HG03354 (cell line): ENCODE data around the gene A1BG.
A peak's percentile ranks its signal among the peaks of the same experiment; 100 is the strongest.
"Not testable (repeated sequence)": the region's sequence is repeated elsewhere in the genome, so short reads cannot be mapped to it uniquely, and the experiment has no call there.

Experiments used
- ATAC-seq: cut with Tn5 transposase; IDR thresholded peaks from one replicate; pipeline ENCODE4 v1.9.1; 2021; ENCODE audit warnings: mild to moderate bottlenecking; ENCODE audit not compliant: unreplicated experiment, poor library complexity, severe bottlenecking

Gene A1BG

GRCh38 chr19:58362272-58362994 lies 9.1 kb upstream of the A1BG start, which contains the start of gene ZNF497:
ZNF497 (minus strand) TSS chr19:58362751; CDS start chr19:58357635, 5,116 bp downstream.
- ATAC-seq: peak; percentile 84

DNA sequence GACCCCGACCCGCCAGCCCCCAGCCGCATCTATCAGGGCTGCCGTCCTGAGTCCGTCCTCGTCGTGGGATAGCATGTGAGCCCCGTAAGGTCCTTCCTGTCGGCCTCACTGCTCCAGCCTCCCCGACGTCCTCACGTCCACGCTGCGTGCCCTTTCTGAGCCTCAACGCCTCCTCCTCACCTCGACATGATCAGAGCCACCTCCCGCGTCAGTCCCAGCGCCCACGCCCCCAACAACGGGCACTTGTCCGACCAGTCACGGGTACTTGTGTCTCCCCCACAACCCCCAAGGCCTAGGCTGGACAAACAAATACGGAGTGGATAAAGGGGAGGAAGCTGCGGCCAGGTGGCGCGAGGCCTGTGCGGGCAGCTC lies 8.6 kb upstream of the A1BG start:
- ATAC-seq: peak; percentile 17

- ATAC-seq: no peak
These were observed 4.3 kb upstream of the A1BG start for GRCh38 chr19:58357481-58358145.

GRCh38 chr19:58356766-58357480 lies 3.6 kb upstream of the A1BG start:
- ATAC-seq: no peak

- no peak for ATAC-seq
These were observed 2.8 kb upstream of the A1BG start for GRCh38 chr19:58355908-58356765.

- ATAC-seq: no peak
These were observed 2.0 kb upstream of the A1BG start for GRCh38 chr19:58355215-58355796.

GRCh38 chr19:58354478-58355030 lies 1.3 kb upstream of the A1BG start:
- ATAC-seq: no peak

DNA sequence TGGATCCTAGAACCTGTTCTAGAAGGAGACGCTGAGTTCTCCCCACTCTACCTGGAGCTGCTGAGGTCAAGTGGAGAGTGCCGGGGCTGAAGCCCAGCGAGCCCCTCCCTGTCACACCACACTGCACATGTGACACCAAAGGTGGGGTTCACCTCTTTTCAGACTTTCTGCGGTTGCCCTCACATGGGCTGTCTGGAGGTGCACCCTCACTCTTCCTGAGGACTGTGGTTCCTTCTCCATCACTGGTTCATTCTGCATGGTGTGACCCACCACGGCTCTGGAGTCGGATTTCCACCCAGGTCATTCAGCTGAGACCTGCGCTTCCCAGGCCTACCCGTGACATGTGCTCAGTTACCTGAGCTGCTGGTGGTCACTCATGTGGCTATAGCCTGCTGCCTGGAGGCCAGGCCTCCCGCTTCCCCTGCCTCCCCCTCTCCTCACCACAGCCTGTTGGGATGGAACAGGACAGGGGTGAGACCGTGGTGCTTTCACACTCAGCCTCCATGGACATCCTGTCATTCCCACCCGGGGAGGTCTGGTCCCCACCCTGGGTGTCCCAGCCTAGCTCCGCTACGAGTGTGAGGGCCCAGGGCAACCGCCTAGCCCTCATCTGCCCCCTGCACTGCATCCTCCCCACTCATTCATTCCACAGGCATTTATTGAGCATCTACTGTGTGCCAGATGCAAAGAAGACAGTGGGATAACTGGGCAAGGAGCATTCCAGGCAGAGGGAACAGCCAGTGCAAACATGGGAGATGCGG lies 605 bp upstream of the A1BG start:
- no peak for ATAC-seq

DNA sequence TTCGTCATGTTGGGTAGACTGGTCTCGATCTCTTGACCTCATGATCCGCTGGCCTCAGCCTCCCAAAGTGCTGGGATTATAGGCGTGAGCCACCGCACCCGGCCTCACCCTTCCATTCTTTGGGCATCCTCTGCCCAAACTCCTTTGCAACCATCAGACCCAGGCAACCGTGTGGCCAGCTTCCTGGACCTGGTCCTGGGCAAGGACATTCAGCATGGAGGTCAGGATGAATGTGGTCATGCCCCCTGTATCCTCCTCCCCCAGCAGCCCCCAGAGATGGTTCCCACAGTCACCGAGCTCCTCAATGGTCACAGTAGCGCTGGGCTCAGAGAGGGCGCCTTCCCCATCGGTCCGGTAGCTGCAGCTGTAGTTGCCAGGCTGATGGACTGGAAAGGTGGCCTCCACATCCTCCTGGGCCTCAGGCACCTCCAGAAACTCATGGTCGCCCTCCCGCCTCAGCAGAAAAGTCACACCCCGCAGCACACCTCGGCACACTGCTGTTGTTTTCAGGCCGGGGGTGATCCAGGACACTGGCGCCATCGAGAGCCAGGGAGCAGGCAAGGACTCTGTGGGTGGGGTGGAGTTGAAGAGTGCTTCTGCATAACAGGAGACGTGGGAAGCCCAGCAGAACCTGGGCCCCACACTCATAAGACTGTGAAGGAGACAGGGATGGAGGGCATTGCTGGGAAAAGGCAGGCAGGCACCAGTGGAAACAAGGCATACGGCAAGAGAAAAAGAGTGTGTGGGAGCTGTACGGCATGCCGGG lies 1.1 kb downstream of the A1BG start:
- no peak for ATAC-seq

- no peak for ATAC-seq
These were observed 1.8 kb downstream of the A1BG start for GRCh38 chr19:58351558-58351878.

- no peak for ATAC-seq
These were observed 2.3 kb downstream of the A1BG start for GRCh38 chr19:58350871-58351557.

DNA sequence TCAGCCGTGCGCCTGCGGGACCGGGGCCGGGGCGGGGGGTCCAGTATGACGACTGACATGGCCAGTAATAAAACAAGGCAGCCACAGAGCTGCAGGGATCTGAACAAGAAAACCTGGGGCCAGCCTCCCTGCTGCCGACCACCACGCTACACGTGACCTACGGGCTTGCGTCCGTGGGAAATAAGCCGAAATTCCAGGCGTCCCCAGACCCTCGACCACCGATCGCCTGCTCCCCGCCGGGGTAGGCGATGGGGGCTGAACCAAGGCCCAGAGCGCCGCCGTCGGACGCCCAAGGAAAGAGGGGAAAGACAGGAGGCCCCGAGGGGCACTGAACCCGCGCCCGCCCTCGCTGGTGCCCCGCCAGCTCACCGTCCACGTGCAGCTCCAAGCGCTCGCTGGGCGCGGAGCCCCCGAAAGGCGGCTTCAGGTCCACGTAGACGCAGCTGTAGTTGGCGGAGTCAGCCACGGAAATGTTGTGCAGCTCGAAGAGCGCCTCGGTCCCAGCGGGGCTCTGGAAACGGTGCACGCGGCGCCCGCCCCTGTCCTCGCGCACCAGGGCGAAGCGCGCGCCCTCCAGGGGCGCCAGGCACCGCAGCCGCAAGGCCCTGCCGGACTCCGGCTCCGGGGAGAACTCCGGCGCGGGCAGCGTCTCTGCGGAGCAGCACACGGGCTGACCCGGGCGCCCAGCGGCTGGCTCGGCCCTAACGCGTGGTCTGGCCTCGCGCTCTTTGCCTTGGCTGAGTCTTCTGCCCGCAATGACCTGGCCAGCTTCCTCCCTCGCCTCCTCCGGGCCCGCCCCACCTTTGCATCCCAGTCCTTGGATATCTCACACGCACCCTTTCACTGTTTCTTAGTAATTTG lies 3.1 kb downstream of the A1BG start:
- no peak for ATAC-seq

- ATAC-seq: no peak
These were observed 3.7 kb downstream of the A1BG start for GRCh38 chr19:58349590-58349989.

DNA sequence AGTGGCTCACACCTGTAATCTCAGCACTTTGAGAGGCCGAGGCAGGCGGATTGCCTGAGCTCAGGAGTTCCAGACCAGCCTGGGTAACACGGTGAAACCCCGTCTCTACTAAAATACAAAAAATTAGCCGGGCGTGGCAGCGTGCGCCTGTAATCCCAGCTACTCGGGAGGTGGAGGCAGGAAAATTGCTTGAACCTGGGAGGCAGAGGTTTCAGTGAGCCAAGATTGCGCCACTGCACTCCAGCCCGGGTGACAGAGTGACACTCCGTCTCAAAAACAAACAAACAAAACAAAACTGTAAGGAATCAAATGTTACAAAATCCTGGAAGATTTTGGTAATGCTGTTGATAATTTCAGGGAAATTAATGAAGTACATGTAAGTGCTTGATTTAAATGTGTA lies 5.2 kb downstream of the A1BG start:
- ATAC-seq: not testable (repeated sequence)

DNA sequence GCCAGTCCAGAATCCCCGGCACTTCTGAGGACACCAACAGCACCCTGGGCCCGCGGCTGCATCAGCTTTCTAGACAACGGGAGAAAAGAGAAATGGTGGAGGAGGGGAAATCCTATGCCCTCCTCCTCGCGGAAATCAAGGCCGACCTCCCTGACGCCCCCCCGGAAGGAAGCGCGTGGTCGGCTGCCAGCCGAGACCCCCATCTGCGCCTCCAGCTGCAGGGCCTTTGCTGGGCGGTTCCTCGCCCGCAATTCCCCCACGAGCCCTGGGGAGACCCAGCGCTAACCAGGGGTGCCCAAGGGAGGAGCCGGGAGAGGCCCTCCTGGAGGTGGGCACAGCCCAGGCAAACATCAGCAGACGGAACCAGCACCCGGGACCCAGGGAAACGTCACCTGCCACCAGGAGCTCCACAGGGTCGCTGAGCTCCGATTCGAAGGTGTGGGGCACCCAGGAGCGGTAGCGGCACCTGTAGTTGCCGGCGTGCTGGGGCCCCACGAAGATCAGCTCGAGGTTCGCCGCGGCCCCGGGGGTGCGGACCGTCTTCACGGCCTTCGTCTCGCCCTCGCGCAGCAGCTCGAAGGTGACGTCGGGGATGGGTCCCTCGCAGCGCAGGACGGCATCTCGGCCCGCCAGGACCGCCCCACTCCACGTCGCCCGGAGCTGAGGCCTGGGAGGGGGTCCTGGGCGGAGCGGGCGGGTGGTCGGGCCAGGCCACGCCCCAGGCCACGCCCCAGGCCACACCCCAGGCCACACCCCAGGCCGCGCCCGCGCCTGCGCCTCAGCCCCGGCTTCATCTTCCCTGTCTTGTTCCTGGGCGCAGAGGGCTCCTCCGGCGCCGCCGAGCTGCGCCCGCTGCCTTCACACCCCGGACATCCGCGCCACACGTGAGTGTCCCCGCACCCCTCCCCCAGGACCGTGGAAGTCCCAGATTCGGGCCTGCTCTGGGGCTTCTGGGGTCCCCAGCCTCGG lies 6.0 kb downstream of the A1BG start:
- ATAC-seq: peak; percentile 93
